Right atrium auricular region (tissue), 2 donors: ENCODE measurements around the gene PCK1. TPM values are rescaled to one million over a fixed set of nuclear protein-coding genes. Genes with fewer than 3 reads are reported as not detected.

Experiments used
- DNase-seq: peaks from one replicate; pipeline ENCODE4 v3.0.0-alpha.2; 2019; ENCODE audit warnings: low spot score
- H3K27ac ChIP-seq, 2 donors: fragments of 200-600 bp; sonication (generic); 1 replicate in 1 of 2; 2 replicates in 1 of 2; pipeline ENCODE4 v1.5.1; 2016 to 2019
- H3K27me3 ChIP-seq, 2 donors: fragments of 200-600 bp; sonication (generic); one replicate each; pipeline versions ENCODE4 v1.5.1 to v1.6.0; 2017 to 2019
- H3K36me3 ChIP-seq: fragments of 200-600 bp; sonication (generic); one replicate; pipeline ENCODE4 v1.5.1; 2016
- H3K4me1 ChIP-seq, 2 donors: fragments of 200-600 bp; sonication (generic); one replicate each; pipeline versions ENCODE4 v1.5.1 to v1.6.0; 2017 to 2019
- H3K4me3 ChIP-seq, 2 donors: fragments of 200-600 bp; sonication (generic); 1 replicate in 1 of 2; 2 replicates in 1 of 2; pipeline ENCODE4 v1.5.1; 2017 to 2019; ENCODE audit warnings: mild to moderate bottlenecking in 1 of 2, moderate library complexity in 1 of 2
- H3K9me3 ChIP-seq, 2 donors: fragments of 200-600 bp; sonication (generic); one replicate each; pipeline ENCODE4 v1.5.1; 2019
- CTCF ChIP-seq, 2 donors: fragments of 200-600 bp; sonication (generic); IDR thresholded peaks; one replicate each; pipeline ENCODE4 v1.5.1; 2019; ENCODE audit warnings: antibody characterized with exemption in 2 of 2
- total RNA-seq, 2 donors: library from RNA; depleted of rRNA; stranded (reverse); fragments of >200 nt; gene quantifications; one replicate each; pipeline ENCODE4 v1.1.0, GENCODE V29; 2016

Gene PCK1
- total RNA-seq, 2 donors from 2014 or later, result 0.52 to 4.7 TPM

GRCh38 chr20:57609086-57609841 is 48.4 kb downstream of the PCK1 start:
- no peak for TF ChIP-seq CTCF (IDR thresholded peaks at IDR 0.05)
- H3K9me3 ChIP-seq, result no peaks in the 10 kb centered on the region
- no peak for DNase-seq
- H3K27me3 ChIP-seq, result no peaks in the 10 kb centered on the region
- no peak overlapping the region for H3K4me3 ChIP-seq
- no peaks in the 10 kb centered on the region for H3K4me1 ChIP-seq
- H3K27ac ChIP-seq, result no peak overlapping the region
- no peaks in the 10 kb centered on the region for H3K36me3 ChIP-seq

GRCh38 chr20:57609842-57610167 is 48.9 kb downstream of the PCK1 start:
- Histone ChIP-seq H3K36me3 (no peaks in the 10 kb centered on the region), H3K27ac (no peak overlapping the region), H3K4me1 (no peaks in the 10 kb centered on the region), H3K27me3 (no peaks in the 10 kb centered on the region), H3K4me3 (no peak overlapping the region), H3K9me3 (no peaks in the 10 kb centered on the region)
- no peak for TF ChIP-seq CTCF (IDR thresholded peaks at IDR 0.05)
- no peak for DNase-seq

- H3K9me3 ChIP-seq, result no peaks in the 10 kb centered on the region
- H3K4me3 ChIP-seq, result no peak overlapping the region
- H3K36me3 ChIP-seq, result no peaks in the 10 kb centered on the region
- no peaks in the 10 kb centered on the region for H3K27me3 ChIP-seq
- no peak for DNase-seq
- no peak overlapping the region for H3K27ac ChIP-seq
- no peak for TF ChIP-seq CTCF (IDR thresholded peaks at IDR 0.05)
- H3K4me1 ChIP-seq, result no peaks in the 10 kb centered on the region
Observed at GRCh38 chr20:57610261-57610952, 49.5 kb downstream of the PCK1 start.

- DNase-seq, result no peak
- H3K4me1 ChIP-seq, result no peaks in the 10 kb centered on the region
- no peaks in the 10 kb centered on the region for H3K9me3 ChIP-seq
- no peak overlapping the region for H3K27ac ChIP-seq
- no peaks in the 10 kb centered on the region for H3K36me3 ChIP-seq
- H3K4me3 ChIP-seq, result no peak overlapping the region
- no peak for TF ChIP-seq CTCF (IDR thresholded peaks at IDR 0.05)
- H3K27me3 ChIP-seq, result no peaks in the 10 kb centered on the region
Observed at GRCh38 chr20:57611586-57612311, 50.8 kb downstream of the PCK1 start.

- H3K9me3 ChIP-seq, result no peaks in the 10 kb centered on the region
- DNase-seq, result no peak
- H3K27ac ChIP-seq, result no peak overlapping the region
- no peak for TF ChIP-seq CTCF (IDR thresholded peaks at IDR 0.05)
- H3K27me3 ChIP-seq, result no peaks in the 10 kb centered on the region
- H3K4me1 ChIP-seq, result no peaks in the 10 kb centered on the region
- H3K36me3 ChIP-seq, result no peaks in the 10 kb centered on the region
- H3K4me3 ChIP-seq, result no peak overlapping the region
Observed at GRCh38 chr20:57612436-57612835, 51.5 kb downstream of the PCK1 start.
